Caco-2 (cell line): ENCODE measurements around the gene MBD5. TPM values are rescaled to one million over a fixed set of nuclear protein-coding genes. Genes with fewer than 3 reads are reported as not detected.

Experiments used
- BruUV-seq: library from RNA; stranded (reverse); fragments of 400-500 nt; replicated peaks from 2 replicates; lab custom pipeline; 2021; lab: Mats Ljungman, UMichigan
- CTCF ChIA-PET: fragments of 300-600 bp; sonication (Branson Sonifier 250); formaldehyde crosslinking; loops from one replicate; lab custom pipeline; 2022; ENCODE audit warnings: antibody characterized with exemption; lab: Charles Lee
- POLR2A ChIA-PET: fragments of 300-600 bp; sonication (Branson Sonifier 250); formaldehyde crosslinking; loops from one replicate; lab custom pipeline; 2022; ENCODE audit warnings: antibody characterized with exemption; lab: Charles Lee
- DNase-seq, 2 experiments: peaks; one replicate each; pipeline versions ENCODE4 v3.0.0 to v3.0.0-alpha.2; 2020 to 2022
- H3K27me3 ChIP-seq: replicated peaks from 2 replicates; pipeline ENCODE4 v1.6.0; 2011; ENCODE audit warnings: low read length; ENCODE audit not compliant: control insufficient read depth, insufficient read depth
- H3K36me3 ChIP-seq: 2 replicates; pipeline ENCODE4 v1.5.1; 2011; ENCODE audit warnings: low read length; ENCODE audit not compliant: control insufficient read depth, insufficient read depth
- H3K4me1 ChIP-seq: fragments of 250-450 bp; sonication (Bioruptor Pico); 2 replicates; pipeline ENCODE4 v1.5.1; 2020; ENCODE audit warnings: mild to moderate bottlenecking
- H3K4me3 ChIP-seq: 2 replicates; pipeline ENCODE4 v1.5.1; 2011; ENCODE audit warnings: low read depth, mild to moderate bottlenecking, control low read depth, low read length
- H3K9me3 ChIP-seq: fragments of 250-450 bp; sonication (Bioruptor Pico); 2 replicates; pipeline ENCODE4 v1.5.1; 2020; ENCODE audit warnings: mild to moderate bottlenecking, moderate library complexity
- H3K27ac Mint-ChIP-seq: one replicate; pipeline ENCODE4 v1.8.0; 2022; ENCODE audit warnings: mixed read lengths; ENCODE audit not compliant: unreplicated experiment
- H3K27me3 Mint-ChIP-seq: one replicate; pipeline ENCODE4 v1.8.0; 2022; ENCODE audit warnings: mixed read lengths; ENCODE audit not compliant: insufficient read depth, unreplicated experiment
- H3K36me3 Mint-ChIP-seq: one replicate; pipeline ENCODE4 v1.8.0; 2022; ENCODE audit warnings: mild to moderate bottlenecking, mixed read lengths; ENCODE audit not compliant: insufficient read depth, unreplicated experiment
- H3K4me1 Mint-ChIP-seq: one replicate; pipeline ENCODE4 v1.8.0; 2022; ENCODE audit warnings: low read depth, mixed read lengths; ENCODE audit not compliant: unreplicated experiment
- H3K4me3 Mint-ChIP-seq: one replicate; pipeline ENCODE4 v1.8.0; 2022; ENCODE audit warnings: mild to moderate bottlenecking, moderate library complexity, mixed read lengths; ENCODE audit not compliant: unreplicated experiment
- H3K9me3 Mint-ChIP-seq: one replicate; pipeline ENCODE4 v1.8.0; 2022; ENCODE audit warnings: mixed read lengths; ENCODE audit not compliant: unreplicated experiment
- CTCF ChIP-seq, 2 experiments: fragments of 200-600 bp in 1 of 2; IDR thresholded peaks; 1 replicate in 1 of 2; 2 replicates in 1 of 2; pipeline versions ENCODE4 v1.5.1 to v1.8.0; 2011 to 2022; ENCODE audit warnings: antibody characterized with exemption in 1 of 2, control low read depth in 1 of 2, inconsistent platforms in 1 of 2, low read depth in 1 of 2, low read length in 1 of 2, mild to moderate bottlenecking in 1 of 2, moderate library complexity in 1 of 2; ENCODE audit not compliant: insufficient read depth in 1 of 2, severe bottlenecking in 1 of 2, unreplicated experiment in 1 of 2
- intact Hi-C: fragments of 100-400 bp; cut with micrococcal nuclease; formaldehyde crosslinking; loops from one replicate; pipeline ENCODE4 v1.10.0; 2022; ENCODE audit not compliant: unreplicated experiment
- total RNA-seq: library from RNA; stranded (reverse); gene quantifications from 2 replicates; pipeline ENCODE4 v1.2.3, GENCODE V29; 2022

MBD5 gene
- total RNA-seq, 1 experiment from 2014 or later, result 23.7 TPM

- H3K27me3 Mint-ChIP-seq, result no peaks in the 10 kb centered on the region
- no peak overlapping the region for H3K4me3 Mint-ChIP-seq
- BruUV-seq, result no TSS peak
- intact Hi-C loops, result no loop called here
- POLR2A ChIA-PET, result no interaction called here
- no peaks in the 10 kb centered on the region for H3K4me1 Mint-ChIP-seq
- no peak for TF ChIP-seq CTCF (IDR thresholded peaks at IDR 0.05; ENCODE audit: insufficient read depth in 1 of 2, low read depth in 1 of 2, low read length in 1 of 2, severe bottlenecking in 1 of 2, unreplicated experiment in 1 of 2)
- H3K4me1 ChIP-seq, result no peaks in the 10 kb centered on the region
- no peak overlapping the region for H3K4me3 ChIP-seq
- peaks cover 40% of the 10 kb centered on the region for H3K9me3 Mint-ChIP-seq
- DNase-seq, result no peak
- CTCF ChIA-PET, result no interaction called here
- H3K36me3 ChIP-seq, result no peaks in the 10 kb centered on the region
- peaks cover 5% of the 10 kb centered on the region for H3K36me3 Mint-ChIP-seq
- H3K27me3 ChIP-seq, result no peaks in the 10 kb centered on the region
- no peak overlapping the region for H3K27ac Mint-ChIP-seq
- H3K9me3 ChIP-seq, result peaks cover 40% of the 10 kb centered on the region
Measured at GRCh38 chr2:148257276-148257675, 236.4 kb downstream of the MBD5 start.

GRCh38 chr2:148258124-148258523 lies 237.2 kb downstream of the MBD5 start:
- no TSS peak for BruUV-seq
- ChIA-PET POLR2A (no interaction called here), CTCF (no interaction called here)
- H3K4me1 ChIP-seq, result no peaks in the 10 kb centered on the region
- Mint-ChIP-seq H3K27ac (no peak overlapping the region), H3K9me3 (peaks cover 33% of the 10 kb centered on the region), H3K27me3 (no peaks in the 10 kb centered on the region), H3K4me1 (no peaks in the 10 kb centered on the region), H3K4me3 (no peak overlapping the region), H3K36me3 (peaks cover 5% of the 10 kb centered on the region)
- no peaks in the 10 kb centered on the region for H3K27me3 ChIP-seq
- DNase-seq, result no peak
- H3K36me3 ChIP-seq, result no peaks in the 10 kb centered on the region
- intact Hi-C loops, result no loop called here
- peaks cover 32% of the 10 kb centered on the region for H3K9me3 ChIP-seq
- no peak for TF ChIP-seq CTCF (IDR thresholded peaks at IDR 0.05; ENCODE audit: insufficient read depth in 1 of 2, low read depth in 1 of 2, low read length in 1 of 2, severe bottlenecking in 1 of 2, unreplicated experiment in 1 of 2)
- no peak overlapping the region for H3K4me3 ChIP-seq

- no peaks in the 10 kb centered on the region for H3K27me3 ChIP-seq
- H3K36me3 Mint-ChIP-seq, result peaks cover 5% of the 10 kb centered on the region
- ChIA-PET CTCF (no interaction called here), POLR2A (no interaction called here)
- intact Hi-C loops, result no loop called here
- H3K4me1 Mint-ChIP-seq, result no peaks in the 10 kb centered on the region
- H3K9me3 ChIP-seq, result peaks cover 16% of the 10 kb centered on the region
- DNase-seq, result no peak
- BruUV-seq, result no TSS peak
- H3K36me3 ChIP-seq, result no peaks in the 10 kb centered on the region
- no peaks in the 10 kb centered on the region for H3K27me3 Mint-ChIP-seq
- H3K9me3 Mint-ChIP-seq, result peaks cover 21% of the 10 kb centered on the region
- no peaks in the 10 kb centered on the region for H3K4me1 ChIP-seq
- TF ChIP-seq CTCF (IDR thresholded peaks at IDR 0.05; ENCODE audit: insufficient read depth in 1 of 2, low read depth in 1 of 2, low read length in 1 of 2, severe bottlenecking in 1 of 2, unreplicated experiment in 1 of 2), result no peak
- H3K27ac Mint-ChIP-seq, result no peak overlapping the region
- H3K4me3 Mint-ChIP-seq, result no peak overlapping the region
- H3K4me3 ChIP-seq, result no peak overlapping the region
Measured at GRCh38 chr2:148259674-148260073, 238.8 kb downstream of the MBD5 start.
